HL-60 (cell line): Measurements from ENCODE around the gene TSPAN18.

Source experiments
- GABPA ChIP-seq: IDR thresholded peaks from 2 replicates; pipeline ENCODE4 v1.6.1; 2012; ENCODE audit warnings: low read depth
- POLR2AphosphoS5 ChIP-seq: IDR thresholded peaks from 2 replicates; pipeline ENCODE4 v1.6.1; 2012; ENCODE audit warnings: low read depth
- TF ChIP-seq, protein P1 (sequence below): IDR thresholded peaks from one replicate; pipeline ENCODE4 v1.5.1; 2011; ENCODE audit warnings: low read length, control low read depth, inconsistent platforms; ENCODE audit not compliant: insufficient read depth
- TF ChIP-seq, protein P2 (sequence below): IDR thresholded peaks from 2 replicates; pipeline ENCODE4 v1.6.1; 2012; ENCODE audit warnings: low read depth; ENCODE audit not compliant: insufficient replicate concordance

DNA sequence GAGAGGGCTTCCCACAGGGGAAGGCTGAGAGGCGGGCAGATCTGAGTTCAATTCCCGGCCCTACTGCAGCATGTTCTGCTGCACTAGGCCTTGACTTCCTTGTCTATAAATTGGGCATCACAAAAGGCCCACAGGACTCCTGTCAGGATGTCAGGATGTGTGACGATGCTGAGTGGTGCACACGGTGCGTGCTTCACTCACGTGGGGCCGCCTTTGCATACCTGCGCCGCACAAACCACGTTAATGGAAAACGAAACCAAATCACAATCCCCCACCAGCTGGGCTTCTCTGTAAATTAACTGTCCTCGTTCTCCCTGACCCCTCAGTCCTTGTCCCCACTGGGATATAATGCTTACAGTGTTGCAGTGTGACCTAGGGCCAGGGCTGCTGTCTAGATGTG is 32.3 kb upstream of the TSPAN18 start:
- TF ChIP-seq, protein P1, sequence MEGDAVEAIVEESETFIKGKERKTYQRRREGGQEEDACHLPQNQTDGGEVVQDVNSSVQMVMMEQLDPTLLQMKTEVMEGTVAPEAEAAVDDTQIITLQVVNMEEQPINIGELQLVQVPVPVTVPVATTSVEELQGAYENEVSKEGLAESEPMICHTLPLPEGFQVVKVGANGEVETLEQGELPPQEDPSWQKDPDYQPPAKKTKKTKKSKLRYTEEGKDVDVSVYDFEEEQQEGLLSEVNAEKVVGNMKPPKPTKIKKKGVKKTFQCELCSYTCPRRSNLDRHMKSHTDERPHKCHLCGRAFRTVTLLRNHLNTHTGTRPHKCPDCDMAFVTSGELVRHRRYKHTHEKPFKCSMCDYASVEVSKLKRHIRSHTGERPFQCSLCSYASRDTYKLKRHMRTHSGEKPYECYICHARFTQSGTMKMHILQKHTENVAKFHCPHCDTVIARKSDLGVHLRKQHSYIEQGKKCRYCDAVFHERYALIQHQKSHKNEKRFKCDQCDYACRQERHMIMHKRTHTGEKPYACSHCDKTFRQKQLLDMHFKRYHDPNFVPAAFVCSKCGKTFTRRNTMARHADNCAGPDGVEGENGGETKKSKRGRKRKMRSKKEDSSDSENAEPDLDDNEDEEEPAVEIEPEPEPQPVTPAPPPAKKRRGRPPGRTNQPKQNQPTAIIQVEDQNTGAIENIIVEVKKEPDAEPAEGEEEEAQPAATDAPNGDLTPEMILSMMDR = no peak
- TF ChIP-seq, protein P2, sequence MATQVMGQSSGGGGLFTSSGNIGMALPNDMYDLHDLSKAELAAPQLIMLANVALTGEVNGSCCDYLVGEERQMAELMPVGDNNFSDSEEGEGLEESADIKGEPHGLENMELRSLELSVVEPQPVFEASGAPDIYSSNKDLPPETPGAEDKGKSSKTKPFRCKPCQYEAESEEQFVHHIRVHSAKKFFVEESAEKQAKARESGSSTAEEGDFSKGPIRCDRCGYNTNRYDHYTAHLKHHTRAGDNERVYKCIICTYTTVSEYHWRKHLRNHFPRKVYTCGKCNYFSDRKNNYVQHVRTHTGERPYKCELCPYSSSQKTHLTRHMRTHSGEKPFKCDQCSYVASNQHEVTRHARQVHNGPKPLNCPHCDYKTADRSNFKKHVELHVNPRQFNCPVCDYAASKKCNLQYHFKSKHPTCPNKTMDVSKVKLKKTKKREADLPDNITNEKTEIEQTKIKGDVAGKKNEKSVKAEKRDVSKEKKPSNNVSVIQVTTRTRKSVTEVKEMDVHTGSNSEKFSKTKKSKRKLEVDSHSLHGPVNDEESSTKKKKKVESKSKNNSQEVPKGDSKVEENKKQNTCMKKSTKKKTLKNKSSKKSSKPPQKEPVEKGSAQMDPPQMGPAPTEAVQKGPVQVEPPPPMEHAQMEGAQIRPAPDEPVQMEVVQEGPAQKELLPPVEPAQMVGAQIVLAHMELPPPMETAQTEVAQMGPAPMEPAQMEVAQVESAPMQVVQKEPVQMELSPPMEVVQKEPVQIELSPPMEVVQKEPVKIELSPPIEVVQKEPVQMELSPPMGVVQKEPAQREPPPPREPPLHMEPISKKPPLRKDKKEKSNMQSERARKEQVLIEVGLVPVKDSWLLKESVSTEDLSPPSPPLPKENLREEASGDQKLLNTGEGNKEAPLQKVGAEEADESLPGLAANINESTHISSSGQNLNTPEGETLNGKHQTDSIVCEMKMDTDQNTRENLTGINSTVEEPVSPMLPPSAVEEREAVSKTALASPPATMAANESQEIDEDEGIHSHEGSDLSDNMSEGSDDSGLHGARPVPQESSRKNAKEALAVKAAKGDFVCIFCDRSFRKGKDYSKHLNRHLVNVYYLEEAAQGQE = no peak
- TF ChIP-seq POLR2AphosphoS5 = no peak
- TF ChIP-seq GABPA = no peak
